Psoas muscle (tissue), 8 donors: ENCODE measurements around the gene FAM177B. TPM values are rescaled to one million over a fixed set of nuclear protein-coding genes. Genes with fewer than 3 reads are reported as not detected.

Source experiments
- ATAC-seq, 4 donors: fragments of 200-7000 bp; cut with Tn5 transposase; one replicate each; pipeline ENCODE4 v1.9.1; 2020; ENCODE audit warnings: moderate library complexity in 3 of 4, mild to moderate bottlenecking in 2 of 4
- DNase-seq, 2 donors: peaks; one replicate each; pipeline ENCODE4 v3.0.0-alpha.2; 2020
- H3K27ac ChIP-seq: fragments of 200-600 bp; one replicate; pipeline ENCODE4 v1.8.0; 2022
- H3K27me3 ChIP-seq, 3 donors: fragments of 200-600 bp in 1 of 3; one replicate each; pipeline versions ENCODE4 v1.6.1 to v1.8.0; 2013 to 2022; ENCODE audit warnings: low read length in 2 of 3, mild to moderate bottlenecking in 2 of 3, moderate library complexity in 1 of 3; ENCODE audit not compliant: insufficient read depth in 3 of 3
- H3K36me3 ChIP-seq, 2 donors: fragments of 200-600 bp in 1 of 2; one replicate each; pipeline versions ENCODE4 v1.6.1 to v1.8.0; 2013 to 2022; ENCODE audit warnings: low read depth in 1 of 2, mild to moderate bottlenecking in 1 of 2, moderate library complexity in 1 of 2; ENCODE audit not compliant: insufficient read depth in 1 of 2
- H3K4me1 ChIP-seq: fragments of 200-600 bp; one replicate; pipeline ENCODE4 v1.8.0; 2022
- H3K4me3 ChIP-seq: fragments of 200-600 bp; one replicate; pipeline ENCODE4 v1.8.0; 2022; ENCODE audit warnings: mild to moderate bottlenecking
- H3K9me3 ChIP-seq: fragments of 200-600 bp; one replicate; pipeline ENCODE4 v1.8.0; 2022
- CTCF ChIP-seq: fragments of 200-600 bp; IDR thresholded peaks from one replicate; pipeline ENCODE4 v1.8.0; 2022; ENCODE audit warnings: antibody characterized with exemption
- WGBS, 3 donors: extraction: QIAGEN DNeasy Blood & Tissue Kit; methylation state at CpG; one replicate each; pipeline versions ENCODE4 v1.1.6 to v1.1.7; 2013; 5-methylcytosine and 5-hydroxymethylcytosine counted together
- intact Hi-C, 2 donors: fragments of 100-400 bp; cut with DNase I; formaldehyde crosslinking; loops; one replicate each; pipeline versions ENCODE4 v1.11.0 to v1.14.2; 2022
- polyA plus RNA-seq, 3 donors: library from polyadenylated mRNA; stranded (reverse); fragments of 200-250 nt; gene quantifications; one replicate each; pipeline ENCODE4 v1.2.3, GENCODE V29; 2013
- total RNA-seq, 4 donors: library from RNA; stranded (reverse); fragmentation: NEBNext Ultra II Directional in 2 of 4; extraction: Animal tissue kit (Norgen Biotek cat#: 25700) in 2 of 4; gene quantifications; one replicate each; pipeline versions ENCODE4 v1.2.1 to v1.2.4, GENCODE V29; 2021 to 2023
- donor health status: healthy with polysubstance abuse.
- donor health status: DM: no; HTN: no; CAD: no; lungs with moderate emphysema.
- donor health status: Bipolar disorder and iron deficiency.
- donor health status: healthy.
- donor health status: DM: yes; HTN: yes; CAD: no.
- donor health status: DM: no; HTN: no; CAD: no.
- donor health status: DM: no; HTN: no; CAD: no.
- donor health status: DM: yes; HTN: yes; CAD: no.

The FAM177B gene
- total and polyA plus RNA-seq, 7 donors, result 0.08 TPM; not detected in 6

DNA sequence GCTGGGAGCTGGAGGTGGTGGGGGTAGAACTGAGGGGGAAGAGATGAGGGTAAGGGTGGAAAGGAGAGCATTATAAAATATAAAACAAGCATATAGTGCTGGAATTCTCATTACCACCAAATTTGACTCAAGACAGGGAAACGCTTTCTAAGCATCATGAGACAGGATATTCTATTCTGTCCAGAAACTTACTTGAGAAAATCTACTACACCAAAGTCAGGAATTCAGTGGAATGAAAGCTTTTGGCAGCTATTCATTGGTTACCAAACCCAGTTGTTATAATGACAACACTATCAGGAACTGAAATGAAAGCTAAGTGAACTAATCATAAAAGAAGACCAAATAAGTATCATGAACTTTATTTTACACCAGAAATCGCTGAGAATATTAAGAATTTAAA is 39.2 kb upstream of the FAM177B start:
- intact Hi-C loops, result no loop called here
- peaks cover 0 to 38% of the 10 kb centered on the region in 2 donors for H3K36me3 ChIP-seq
- WGBS, 3 donors, result 71 to 75% (median 71%) methylated on average over 2 of the region's 2 CpGs

DNA sequence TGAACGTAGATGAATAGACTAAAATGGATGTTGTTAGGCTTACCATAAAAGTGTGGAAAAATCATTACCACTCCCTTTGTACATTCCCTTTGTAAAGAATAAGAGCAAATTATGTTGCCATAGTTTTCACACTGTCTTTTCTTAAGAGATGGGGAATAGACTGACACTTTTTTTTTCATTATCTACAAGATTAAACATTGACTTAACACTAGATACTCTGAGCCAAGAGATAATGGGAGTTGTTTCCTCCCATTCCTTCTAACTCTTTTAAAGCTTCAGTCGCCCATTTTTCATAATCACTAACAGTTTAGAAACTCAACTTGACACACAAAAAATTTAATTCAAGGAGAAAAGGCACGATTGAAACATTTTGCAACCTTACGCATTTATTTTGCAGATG is 34.8 kb upstream of the FAM177B start:
- 91 to 95% (median 94%) methylated on average over 4 of the region's 4 CpGs for WGBS, 3 donors
- no peak for ATAC-seq
- H3K27ac ChIP-seq, result no peak overlapping the region

More for the DNA sequence above, 39.2 kb upstream of the FAM177B start:
- TF ChIP-seq CTCF, result no peak
- no peak overlapping the region for H3K4me3 ChIP-seq
- no peaks in the 10 kb centered on the region for H3K4me1 ChIP-seq
- no peak for DNase-seq
- no peak overlapping the region for H3K27ac ChIP-seq
- no peaks in the 10 kb centered on the region for H3K9me3 ChIP-seq
- H3K27me3 ChIP-seq, result no peaks in the 10 kb centered on the region
- ATAC-seq, result no peak

GRCh38 chr1:222704260-222704659 is 32.7 kb upstream of the FAM177B start:
- peaks cover 0 to 31% of the 10 kb centered on the region in 2 donors for H3K36me3 ChIP-seq
- intact Hi-C loops, result no loop called here
- 80 to 95% (median 83%) methylated on average over 1 of the region's 1 CpG for WGBS, 3 donors
- DNase-seq, result no peak
- no peak for TF ChIP-seq CTCF
- no peaks in the 10 kb centered on the region for H3K27me3 ChIP-seq
- H3K4me1 ChIP-seq, result peaks cover 10% of the 10 kb centered on the region
- H3K27ac ChIP-seq, result no peak overlapping the region
- no peaks in the 10 kb centered on the region for H3K9me3 ChIP-seq
- H3K4me3 ChIP-seq, result no peak overlapping the region
- ATAC-seq, result no peak

More for the DNA sequence above, 34.8 kb upstream of the FAM177B start:
- DNase-seq, result no peak
- peaks cover 0 to 28% of the 10 kb centered on the region in 2 donors for H3K36me3 ChIP-seq
- no peaks in the 10 kb centered on the region for H3K9me3 ChIP-seq
- intact Hi-C loops, result no loop called here
- no peaks in the 10 kb centered on the region for H3K27me3 ChIP-seq
- H3K4me1 ChIP-seq, result peaks cover 10% of the 10 kb centered on the region
- no peak overlapping the region for H3K4me3 ChIP-seq
- TF ChIP-seq CTCF, result no peak

DNA sequence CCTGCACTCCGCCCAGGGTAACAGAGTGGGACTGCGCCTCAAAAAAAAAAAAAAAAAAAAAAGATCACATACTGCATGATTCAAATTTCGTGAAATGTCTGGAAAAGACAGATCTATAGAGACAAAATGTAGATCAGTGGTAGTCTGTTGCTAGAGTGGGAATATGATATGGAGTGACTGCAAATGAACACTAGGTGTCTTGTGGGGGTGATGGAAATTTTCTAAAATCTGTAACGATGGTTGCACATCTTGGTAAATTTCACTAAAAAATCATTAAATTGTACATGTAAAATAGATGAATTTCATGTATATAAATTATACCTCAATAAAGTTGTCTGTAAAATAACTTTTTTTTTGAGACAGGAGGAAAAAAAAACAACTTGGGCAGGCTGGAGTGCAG is 30.2 kb upstream of the FAM177B start:
- Histone ChIP-seq H3K4me3 (no peak overlapping the region), H3K27me3 (no peaks in the 10 kb centered on the region), H3K9me3 (no peaks in the 10 kb centered on the region), H3K27ac (no peak overlapping the region), H3K4me1 (peaks cover 28% of the 10 kb centered on the region), H3K36me3 (peaks cover 0 to 13% of the 10 kb centered on the region in 2 donors)
- ATAC-seq (no peak), DNase-seq (no peak)
- TF ChIP-seq CTCF, result no peak
- intact Hi-C loops, result no loop called here
- 74 to 99% (median 74%) methylated on average over 4 of the region's 4 CpGs for WGBS, 3 donors

- Histone ChIP-seq H3K4me3 (no peak overlapping the region), H3K36me3 (peaks cover 0 to 4% of the 10 kb centered on the region in 2 donors), H3K27ac (no peak overlapping the region), H3K4me1 (peaks cover 21% of the 10 kb centered on the region), H3K27me3 (no peaks in the 10 kb centered on the region), H3K9me3 (no peaks in the 10 kb centered on the region)
- 77 to 81% (median 80%) methylated on average over 5 of the region's 5 CpGs for WGBS, 3 donors
- TF ChIP-seq CTCF, result no peak
- ATAC-seq, result no peak
- intact Hi-C loops, result loop anchor here (5.0 to 10.0 kb wide), 2 partner anchors 62 to 245 kb away; no protein-coding TSS in a partner anchor
- DNase-seq, result no peak
Measured at GRCh38 chr1:222709700-222710153, 27.3 kb upstream of the FAM177B start.
